HG03460 (cell line): ENCODE results near the gene GLO1.
"Not testable (repeated sequence)": the region's sequence is repeated elsewhere in the genome, so short reads cannot be mapped to it uniquely, and the experiment has no call there.

Experiments
- ATAC-seq: cut with Tn5 transposase; IDR thresholded peaks from one replicate; pipeline ENCODE4 v1.9.1; 2021; ENCODE audit not compliant: unreplicated experiment

Gene GLO1

GRCh38 chr6:38708496-38708895 lies 5.6 kb upstream of the GLO1 start:
- ATAC-seq, result no peak

- no peak for ATAC-seq
Measured at GRCh38 chr6:38705924-38706323, 3.0 kb upstream of the GLO1 start.

GRCh38 chr6:38703949-38704590 lies 1.1 kb upstream of the GLO1 start:
- no peak for ATAC-seq

- ATAC-seq, result no peak
Measured at GRCh38 chr6:38701551-38701950, 1.4 kb downstream of the GLO1 start.

- ATAC-seq, result not testable (repeated sequence)
Measured at GRCh38 chr6:38699702-38700101, 3.2 kb downstream of the GLO1 start.

- no peak for ATAC-seq
Measured at GRCh38 chr6:38697846-38698245, 5.1 kb downstream of the GLO1 start.

- ATAC-seq, result no peak
Measured at GRCh38 chr6:38696345-38696744, 6.6 kb downstream of the GLO1 start.

GRCh38 chr6:38695933-38696332 lies 7.0 kb downstream of the GLO1 start:
- ATAC-seq, result no peak

GRCh38 chr6:38695227-38695900 lies 7.6 kb downstream of the GLO1 start:
- ATAC-seq, result no peak

- peak; percentile 65 for ATAC-seq
Measured at GRCh38 chr6:38688579-38689087, 14.3 kb downstream of the GLO1 start.

GRCh38 chr6:38687549-38687948 lies 15.4 kb downstream of the GLO1 start:
- ATAC-seq, result no peak

- ATAC-seq, result no peak
Measured at GRCh38 chr6:38687043-38687353, 15.9 kb downstream of the GLO1 start.

GRCh38 chr6:38686270-38687042 lies 16.5 kb downstream of the GLO1 start:
- ATAC-seq, result no peak

- ATAC-seq, result no peak
Measured at GRCh38 chr6:38684904-38685303, 18.0 kb downstream of the GLO1 start.

- ATAC-seq, result no peak
Measured at GRCh38 chr6:38684237-38684636, 18.7 kb downstream of the GLO1 start.

- no peak for ATAC-seq
Measured at GRCh38 chr6:38681850-38682249, 21.1 kb downstream of the GLO1 start.

GRCh38 chr6:38679668-38680067 lies 23.3 kb downstream of the GLO1 start:
- no peak for ATAC-seq

- no peak for ATAC-seq
Measured at GRCh38 chr6:38678178-38678760, 24.7 kb downstream of the GLO1 start.

GRCh38 chr6:38676974-38677544 lies 25.9 kb downstream of the GLO1 start:
- no peak for ATAC-seq

GRCh38 chr6:38676236-38676973 lies 26.5 kb downstream of the GLO1 start:
- ATAC-seq, result no peak
